HG03175 (cell line): ENCODE measurements around the gene ZNF445.
"Not testable (repeated sequence)": the region's sequence is repeated elsewhere in the genome, so short reads cannot be mapped to it uniquely, and the experiment has no call there.

ENCODE experiments used
- ATAC-seq: cut with Tn5 transposase; IDR thresholded peaks from one replicate; pipeline ENCODE4 v1.9.1; 2021; ENCODE audit warnings: mild to moderate bottlenecking, moderate library complexity; ENCODE audit not compliant: unreplicated experiment

The ZNF445 gene

GRCh38 chr3:44437800-44438199 is 39.7 kb downstream of the ZNF445 start:
- ATAC-seq: no peak

GRCh38 chr3:44436181-44436580 is 41.3 kb downstream of the ZNF445 start:
- ATAC-seq: no peak

DNA sequence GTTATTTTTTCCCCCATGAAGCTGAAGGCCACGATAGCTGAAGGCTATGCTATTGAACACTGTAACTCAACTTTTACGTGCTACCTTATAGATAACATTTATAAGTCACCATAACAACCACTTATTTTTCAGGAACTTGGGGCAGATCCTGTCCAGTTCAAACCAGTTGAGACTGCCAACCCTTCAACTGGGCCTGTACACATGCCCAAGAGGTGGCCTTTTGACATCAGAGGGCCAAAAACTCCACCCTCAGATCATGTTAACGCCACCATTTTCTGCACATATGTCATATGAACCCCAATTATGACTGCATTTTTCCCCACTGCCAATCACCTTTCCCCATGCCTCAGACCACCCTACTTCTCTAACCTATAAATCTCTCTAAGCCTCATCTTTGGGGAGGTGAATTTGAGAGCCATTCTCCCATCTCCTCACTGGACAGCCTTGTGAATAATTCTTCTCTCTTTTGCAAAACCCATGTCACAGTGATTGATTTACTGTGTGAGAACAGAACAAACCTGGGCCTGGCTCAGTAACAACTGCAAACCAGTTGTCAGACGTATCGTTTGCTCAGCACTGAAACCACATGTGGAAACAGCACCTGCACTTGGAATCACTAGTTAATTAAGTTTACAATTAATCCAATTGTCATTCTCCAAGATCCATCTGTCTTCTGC is 42.5 kb downstream of the ZNF445 start:
- ATAC-seq: no peak

GRCh38 chr3:44430466-44430865 is 47.0 kb downstream of the ZNF445 start:
- ATAC-seq: no peak

DNA sequence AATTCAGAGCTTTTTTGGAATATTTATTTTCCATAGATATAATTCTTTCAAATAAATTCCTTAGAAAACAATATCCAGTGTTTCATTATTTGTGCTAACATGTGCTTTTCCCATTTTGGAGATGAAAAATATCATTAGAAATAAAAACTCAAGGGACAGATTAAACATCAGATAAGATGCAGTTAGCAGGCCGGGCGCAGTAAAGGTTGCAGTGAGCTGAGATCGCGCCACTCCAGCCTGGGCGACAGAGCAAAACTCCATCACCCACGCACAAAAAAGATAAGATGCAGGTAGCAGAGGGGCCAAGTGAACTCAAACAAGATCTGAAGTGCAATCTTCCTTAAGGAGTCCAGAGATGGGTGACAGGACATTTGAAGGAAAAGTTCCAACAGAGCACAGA is 48.0 kb downstream of the ZNF445 start:
- no peak for ATAC-seq

GRCh38 chr3:44428910-44429309 is 48.6 kb downstream of the ZNF445 start:
- no peak for ATAC-seq

GRCh38 chr3:44427683-44428082 is 49.8 kb downstream of the ZNF445 start:
- no peak for ATAC-seq

GRCh38 chr3:44424758-44425157 is 52.7 kb downstream of the ZNF445 start:
- no peak for ATAC-seq

GRCh38 chr3:44421280-44421679 is 56.2 kb downstream of the ZNF445 start:
- ATAC-seq: no peak

- no peak for ATAC-seq
These were observed 56.8 kb downstream of the ZNF445 start for GRCh38 chr3:44420676-44421075.

- no peak for ATAC-seq
These were observed 57.4 kb downstream of the ZNF445 start for GRCh38 chr3:44419923-44420650.

GRCh38 chr3:44419116-44419922 is 58.2 kb downstream of the ZNF445 start:
- ATAC-seq: no peak

DNA sequence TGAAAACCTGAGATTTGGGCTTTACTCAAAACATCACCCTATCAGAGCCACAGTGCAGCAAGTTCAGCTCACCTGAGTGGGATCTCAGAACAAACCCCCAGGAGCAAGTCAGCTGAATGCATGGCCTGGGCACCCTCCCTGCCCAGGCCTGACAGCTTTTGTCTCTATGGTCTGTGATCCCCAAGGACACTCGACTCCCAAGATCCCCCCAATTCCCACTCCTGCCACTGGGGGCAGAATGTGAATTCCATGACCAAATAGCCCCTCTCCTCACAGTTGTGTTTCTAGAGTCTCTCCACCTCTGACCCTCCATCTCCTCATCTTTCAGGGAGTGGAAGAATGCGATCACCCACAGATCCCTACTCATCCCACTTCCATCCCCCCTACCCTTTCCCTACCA is 58.9 kb downstream of the ZNF445 start:
- no peak for ATAC-seq

- ATAC-seq: not testable (repeated sequence)
These were observed 59.4 kb downstream of the ZNF445 start for GRCh38 chr3:44418118-44418517.

- no peak for ATAC-seq
These were observed 61.1 kb downstream of the ZNF445 start for GRCh38 chr3:44416031-44417030.

GRCh38 chr3:44415421-44415820 is 62.0 kb downstream of the ZNF445 start:
- no peak for ATAC-seq

DNA sequence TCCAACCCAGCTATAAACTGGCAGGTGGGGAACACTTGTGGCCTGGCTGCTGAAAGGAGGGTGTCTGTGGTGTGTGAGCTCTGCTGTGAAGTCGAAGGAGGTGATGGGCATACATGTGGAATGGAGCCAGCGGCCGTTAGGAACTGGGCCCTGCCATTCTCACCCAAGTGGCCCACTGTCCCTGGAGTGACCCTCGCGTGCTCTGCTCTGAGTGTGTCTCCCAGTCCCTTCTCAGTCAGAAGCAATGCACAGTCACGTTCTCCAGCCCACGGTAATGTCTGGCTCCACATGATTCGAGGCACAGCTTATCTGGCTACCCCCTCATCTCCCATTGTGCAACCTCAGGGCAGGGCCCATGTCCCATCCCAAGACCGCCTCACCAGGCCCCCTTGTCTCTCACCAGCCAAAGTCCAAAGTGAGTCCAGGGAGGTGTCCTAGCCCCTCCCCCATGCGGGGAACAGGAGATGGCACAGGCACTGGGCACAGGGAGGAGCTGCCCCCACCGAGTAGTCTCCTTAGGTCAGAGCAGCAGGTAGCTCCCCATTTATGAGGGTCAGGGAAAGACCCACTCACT is 62.9 kb downstream of the ZNF445 start:
- no peak for ATAC-seq

DNA sequence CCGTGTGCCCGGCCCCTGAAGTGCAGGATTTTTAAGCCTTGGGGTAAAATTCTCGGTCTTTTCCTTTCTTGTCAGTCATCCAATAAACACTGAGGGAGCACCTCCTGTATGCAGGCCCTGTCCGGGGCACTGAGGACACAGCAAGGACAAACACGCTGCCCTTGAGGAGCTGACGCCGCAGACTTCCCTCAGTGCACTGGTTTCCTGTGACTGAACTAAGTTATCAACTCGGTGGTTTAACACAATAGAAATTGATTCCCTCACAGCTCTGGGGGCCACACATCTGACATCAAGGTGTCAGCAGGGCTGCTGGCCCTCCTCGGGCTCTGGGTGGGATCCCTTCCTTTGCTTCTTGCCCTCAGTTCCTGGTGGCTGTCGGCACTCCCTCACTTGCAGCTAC is 65.1 kb downstream of the ZNF445 start:
- ATAC-seq: no peak

DNA sequence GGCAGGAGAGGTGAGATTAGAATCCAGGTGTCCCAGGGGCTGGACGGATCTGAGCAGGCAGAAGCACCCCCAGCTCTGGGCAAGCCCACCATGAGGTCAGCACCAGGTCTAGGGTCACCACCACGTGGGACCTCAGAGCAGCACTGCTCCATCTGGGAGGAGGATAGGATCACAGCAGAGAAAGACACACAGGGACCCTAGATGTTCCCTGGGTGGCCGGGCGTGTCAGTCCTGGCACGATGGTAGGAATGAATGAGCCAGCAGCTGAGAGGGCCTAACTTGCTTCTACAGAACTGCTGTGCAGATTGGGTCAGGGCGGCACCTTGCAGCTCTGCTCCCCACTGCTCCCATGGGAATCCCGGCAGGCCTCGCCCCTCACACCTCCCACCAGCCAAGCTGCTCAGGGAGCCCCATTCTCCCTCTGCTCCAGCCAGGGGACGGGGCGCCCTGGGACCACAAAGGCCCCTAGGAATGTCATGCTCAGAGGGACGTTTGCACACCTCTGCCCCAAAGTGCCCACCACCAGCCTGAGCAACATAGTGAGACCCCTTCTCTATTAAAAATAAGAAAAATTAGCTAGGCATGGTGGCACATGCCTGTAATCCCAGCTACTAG is 66.3 kb downstream of the ZNF445 start:
- no peak for ATAC-seq
